ENCODE data around the gene ICAM4. TPM values are rescaled to one million over a fixed set of nuclear protein-coding genes. Genes with fewer than 3 reads are reported as not detected.
"Not testable (repeated sequence)": the region's sequence is repeated elsewhere in the genome, so short reads cannot be mapped to it uniquely, and the experiment has no call there.

Gene ICAM4
- polyA plus RNA-seq, 1 of the 3 experiments (the other 2 are of a cell fraction): 0.05 TPM

- H3K4me3 ChIP-seq (ENCODE audit: low read depth in 2 of 2, low read length in 1 of 2): no peak overlapping the region
- POLR2A ChIA-PET: interaction anchor here (1.2 kb wide), 1 partner anchor 12 kb away, joined by 4 read pairs; no protein-coding TSS in a partner anchor
- no peak overlapping the region for H3K27ac ChIP-seq (ENCODE audit: low read depth in 2 of 2, low read length in 1 of 2)
- DNase-seq: no peak
- TF ChIP-seq CHD2 (IDR thresholded peaks at IDR 0.05; ENCODE audit: low read length, partially characterized antibody) (no peak), RXRA (IDR thresholded peaks at IDR 0.05; ENCODE audit: borderline replicate concordance, low read depth) (no peak), FOXM1 (IDR thresholded peaks at IDR 0.05; ENCODE audit: low read depth) (no peak), RCOR1 (IDR thresholded peaks at IDR 0.05; ENCODE audit: low read length) (no peak), SIN3A (IDR thresholded peaks at IDR 0.05; ENCODE audit: borderline replicate concordance, low read depth, low read length) (no peak)
- peaks cover 0 to 6% of the 10 kb centered on the region in 2 experiments; a peak in 1 of 4 replicates for H3K4me1 ChIP-seq (ENCODE audit: control insufficient read depth in 1 of 2, insufficient read depth in 2 of 2, low read depth in 1 of 2, low read length in 1 of 2)
- H3K9me2 ChIP-seq: no peaks in the 10 kb centered on the region
- no peaks in the 10 kb centered on the region for H3K79me2 ChIP-seq (ENCODE audit: insufficient read depth)
- no peak overlapping the region for H3K9ac ChIP-seq
- no peaks in the 10 kb centered on the region for H3F3A ChIP-seq (replicated peaks; ENCODE audit: insufficient read depth)
- no peaks in the 10 kb centered on the region for H4K20me1 ChIP-seq (ENCODE audit: insufficient read depth)
- no peaks in the 10 kb centered on the region for H3K36me3 ChIP-seq (replicated peaks in 1 of 2; ENCODE audit: control insufficient read depth in 1 of 2, insufficient read depth in 2 of 2, low read length in 1 of 2)
- no peaks in the 10 kb centered on the region for H3K27me3 ChIP-seq (ENCODE audit: insufficient read depth)
- no peak overlapping the region for H3K4me2 ChIP-seq
- no peaks in the 10 kb centered on the region for H3K9me3 ChIP-seq
- WGBS (ENCODE audit: low lambda C conversion rate): 87% methylated on average over 7 of the region's 12 CpGs
- no peak overlapping the region for H2AFZ ChIP-seq (ENCODE audit: low read depth)
- CTCF ChIA-PET: interaction anchor here (0.6 to 1.3 kb wide), 2 partner anchors 12 to 697 kb away, joined by 3 to 8 read pairs; no protein-coding TSS in a partner anchor
These were observed 48.5 kb upstream of the ICAM4 start for GRCh38 chr19:10238172-10238783.

- ChIA-PET CTCF (interaction anchor here (1.9 kb wide), 1 partner anchor 8 kb away, joined by 11 read pairs; no protein-coding TSS in a partner anchor), POLR2A (interaction anchor here (0.6 kb wide), 1 partner anchor 145 kb away, joined by 4 read pairs; no protein-coding TSS in a partner anchor)
- WGBS (ENCODE audit: low lambda C conversion rate): 86% methylated on average over 11 of the region's 11 CpGs
These were observed 44.8 kb upstream of the ICAM4 start for GRCh38 chr19:10241826-10242449.

GRCh38 chr19:10243606-10244005 is 43.1 kb upstream of the ICAM4 start:
- CTCF ChIA-PET: no interaction called here
- no peak overlapping the region for H3K9ac ChIP-seq
- 93% methylated on average over 3 of the region's 7 CpGs for WGBS (ENCODE audit: low lambda C conversion rate)
- no peaks in the 10 kb centered on the region for H3K9me3 ChIP-seq
- no peaks in the 10 kb centered on the region for H3K4me1 ChIP-seq (ENCODE audit: control insufficient read depth in 1 of 2, insufficient read depth in 2 of 2, low read depth in 1 of 2, low read length in 1 of 2)
- H3K79me2 ChIP-seq (ENCODE audit: insufficient read depth): no peaks in the 10 kb centered on the region
- no peak for DNase-seq
- peaks cover under 1% of the 10 kb centered on the region for H3F3A ChIP-seq (replicated peaks; ENCODE audit: insufficient read depth)
- no peaks in the 10 kb centered on the region for H3K9me2 ChIP-seq
- POLR2A ChIA-PET: no interaction called here
- H3K27ac ChIP-seq (ENCODE audit: low read depth in 2 of 2, low read length in 1 of 2): no peak overlapping the region
- no peaks in the 10 kb centered on the region for H4K20me1 ChIP-seq (ENCODE audit: insufficient read depth)
- no peak overlapping the region for H3K4me2 ChIP-seq
- TF ChIP-seq EP300 (IDR thresholded peaks at IDR 0.05; ENCODE audit: borderline replicate concordance in 1 of 2, low read depth in 1 of 2, low read length in 1 of 2): no peak
- no peaks in the 10 kb centered on the region for H3K36me3 ChIP-seq (replicated peaks in 1 of 2; ENCODE audit: control insufficient read depth in 1 of 2, insufficient read depth in 2 of 2, low read length in 1 of 2)
- H3K27me3 ChIP-seq (ENCODE audit: insufficient read depth): no peaks in the 10 kb centered on the region
- no peak overlapping the region for H2AFZ ChIP-seq (ENCODE audit: low read depth)
- H3K4me3 ChIP-seq (ENCODE audit: low read depth in 2 of 2, low read length in 1 of 2): no peak overlapping the region

More at GRCh38 chr19:10241826-10242449, 44.8 kb upstream of the ICAM4 start:
- H4K20me1 ChIP-seq (ENCODE audit: insufficient read depth); H3K27ac ChIP-seq (ENCODE audit: low read depth in 2 of 2, low read length in 1 of 2); H3F3A ChIP-seq (replicated peaks; ENCODE audit: insufficient read depth); H3K4me2 ChIP-seq; H3K27me3 ChIP-seq (ENCODE audit: insufficient read depth); H3K4me1 ChIP-seq (ENCODE audit: control insufficient read depth in 1 of 2, insufficient read depth in 2 of 2, low read depth in 1 of 2, low read length in 1 of 2); H3K9ac ChIP-seq; H3K36me3 ChIP-seq (replicated peaks in 1 of 2; ENCODE audit: control insufficient read depth in 1 of 2, insufficient read depth in 2 of 2, low read length in 1 of 2); H3K4me3 ChIP-seq (ENCODE audit: low read depth in 2 of 2, low read length in 1 of 2); H3K9me3 ChIP-seq; H3K79me2 ChIP-seq (ENCODE audit: insufficient read depth); DNase-seq; H3K9me2 ChIP-seq; H2AFZ ChIP-seq (ENCODE audit: low read depth): not testable (repeated sequence)
